Measurements from ENCODE around the gene ZBTB25.

ZBTB25 gene

GRCh38 chr14:64417771-64418125, 85.9 kb downstream of the ZBTB25 start:
- no peak for TF ChIP-seq CTCF (IDR thresholded peaks at IDR 0.05; ENCODE audit: extremely low read depth, missing control alignments)
- no peak for DNase-seq (ENCODE audit: low spot score)

- no peak for TF ChIP-seq CTCF (IDR thresholded peaks at IDR 0.05; ENCODE audit: extremely low read depth, missing control alignments)
- DNase-seq (ENCODE audit: low spot score): no peak
Observed at GRCh38 chr14:64417055-64417770, 86.4 kb downstream of the ZBTB25 start.

- TF ChIP-seq CTCF (IDR thresholded peaks at IDR 0.05; ENCODE audit: extremely low read depth, missing control alignments): no peak
- DNase-seq (ENCODE audit: low spot score): no peak
Observed at GRCh38 chr14:64416348-64416932, 87.2 kb downstream of the ZBTB25 start.

GRCh38 chr14:64412237-64412636, 91.4 kb downstream of the ZBTB25 start:
- no peak for TF ChIP-seq CTCF (IDR thresholded peaks at IDR 0.05; ENCODE audit: extremely low read depth, missing control alignments)
- DNase-seq (ENCODE audit: low spot score): no peak

GRCh38 chr14:64411001-64411400, 92.6 kb downstream of the ZBTB25 start:
- no peak for DNase-seq (ENCODE audit: low spot score)
- TF ChIP-seq CTCF (IDR thresholded peaks at IDR 0.05; ENCODE audit: extremely low read depth, missing control alignments): no peak

- TF ChIP-seq CTCF (IDR thresholded peaks at IDR 0.05; ENCODE audit: extremely low read depth, missing control alignments): no peak
- no peak for DNase-seq (ENCODE audit: low spot score)
Observed at GRCh38 chr14:64410084-64410774, 93.4 kb downstream of the ZBTB25 start.
